ENCODE results near the gene FRMPD4. TPM values are rescaled to one million over a fixed set of nuclear protein-coding genes. Genes with fewer than 3 reads are reported as not detected.

FRMPD4 gene
- total RNA-seq, 4 donors from 2014 or later = 0.16 TPM; not detected in 3

DNA sequence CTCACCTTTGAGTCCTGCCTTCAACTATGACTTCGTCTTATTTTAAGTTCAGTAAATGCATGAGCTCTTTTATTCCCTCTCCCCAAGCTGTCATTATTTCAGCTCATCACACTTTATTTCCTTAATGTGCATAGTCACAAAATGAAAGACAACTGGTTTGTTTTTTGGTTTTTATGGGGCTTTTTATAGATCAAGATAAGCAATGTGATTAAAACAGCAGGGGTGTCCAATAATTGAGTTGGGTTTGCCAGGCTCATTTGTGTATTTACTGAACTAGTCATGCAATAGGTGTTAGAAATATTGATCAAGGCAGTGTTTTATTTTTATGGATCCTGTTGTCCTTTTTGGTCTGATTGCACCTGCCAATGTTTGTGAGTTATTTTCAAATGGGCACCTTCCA is 102.2 kb downstream of the FRMPD4 start:
- 69 to 85% methylated on average over 1 of the region's 1 CpG for WGBS, 2 donors

GRCh38 chrX:12241026-12241425 is 102.8 kb downstream of the FRMPD4 start:
- TF ChIP-seq CTCF (IDR thresholded peaks at IDR 0.05) (no peak), POLR2A (IDR thresholded peaks at IDR 0.05) (no peak)
- no peak overlapping the region for H3K4me3 ChIP-seq (ENCODE audit: low read depth, poor library complexity, severe bottlenecking)
- DNase-seq (ENCODE audit: low spot score in 2 of 2) = no peak
- WGBS, 2 donors = 79 to 87% methylated on average over 2 of the region's 2 CpGs
- intact Hi-C loops (cut with DNase I; ENCODE audit: low total_unique reads) = no loop called here

More for the DNA sequence above, 102.2 kb downstream of the FRMPD4 start:
- H3K4me3 ChIP-seq (ENCODE audit: low read depth, poor library complexity, severe bottlenecking) = no peak overlapping the region
- no peak for DNase-seq (ENCODE audit: low spot score in 2 of 2)
- TF ChIP-seq CTCF (IDR thresholded peaks at IDR 0.05) (no peak), POLR2A (IDR thresholded peaks at IDR 0.05) (no peak)
- intact Hi-C loops (cut with DNase I; ENCODE audit: low total_unique reads) = no loop called here

- intact Hi-C loops (cut with DNase I; ENCODE audit: low total_unique reads) = no loop called here
- WGBS, 2 donors = 62 to 78% methylated on average over 5 of the region's 5 CpGs
- H3K4me3 ChIP-seq (ENCODE audit: low read depth, poor library complexity, severe bottlenecking) = no peak overlapping the region
- no peak for DNase-seq (ENCODE audit: low spot score in 2 of 2)
- TF ChIP-seq CTCF (IDR thresholded peaks at IDR 0.05) (no peak), POLR2A (IDR thresholded peaks at IDR 0.05) (no peak)
Measured at GRCh38 chrX:12245650-12246645, 107.7 kb downstream of the FRMPD4 start.

DNA sequence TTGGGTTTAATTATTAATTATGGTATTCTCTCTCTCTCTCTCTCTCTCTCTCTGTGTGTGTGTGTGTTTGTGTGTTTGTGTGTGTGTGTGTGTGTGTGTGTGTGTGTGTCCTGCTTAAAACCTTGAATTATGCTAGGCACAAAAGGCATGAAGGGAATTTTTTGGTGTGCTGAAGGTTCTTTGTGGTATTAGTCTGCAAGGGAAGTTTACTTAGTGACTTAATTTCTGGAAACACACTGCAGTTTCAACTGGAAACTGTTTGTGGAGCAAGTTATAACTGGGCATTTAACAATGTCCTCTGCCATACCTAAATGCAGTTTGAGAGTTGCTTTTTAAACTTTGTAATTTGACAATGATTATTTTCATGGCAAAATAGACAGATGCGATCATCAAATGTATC is 111.7 kb downstream of the FRMPD4 start:
- 93% methylated on average over 1 of the region's 1 CpG for WGBS, 2 donors
- H3K4me3 ChIP-seq (ENCODE audit: low read depth, poor library complexity, severe bottlenecking) = no peak overlapping the region
- TF ChIP-seq CTCF (IDR thresholded peaks at IDR 0.05) = no peak
- no peak for TF ChIP-seq POLR2A (IDR thresholded peaks at IDR 0.05)
- DNase-seq (ENCODE audit: low spot score in 2 of 2) = no peak
- intact Hi-C loops (cut with DNase I; ENCODE audit: low total_unique reads) = no loop called here

DNA sequence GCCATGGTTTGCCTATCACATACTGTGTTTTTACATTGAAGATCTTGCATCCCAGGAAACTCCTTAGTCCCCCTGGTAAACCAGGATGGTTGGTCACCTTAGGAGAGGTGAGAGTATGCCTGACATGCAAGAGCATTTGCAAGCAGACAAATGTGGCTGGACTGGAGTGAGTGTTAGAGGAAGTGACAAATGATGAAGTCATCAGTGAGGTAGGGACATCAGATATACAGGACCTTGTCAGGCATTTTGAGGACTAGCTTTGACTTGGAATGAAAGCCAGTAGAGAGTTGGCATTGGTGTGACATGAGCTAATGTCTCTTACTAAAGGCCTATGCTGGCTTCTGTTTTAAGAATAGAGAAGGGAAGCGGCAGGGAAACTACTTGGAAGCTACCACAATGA is 124.9 kb downstream of the FRMPD4 start:
- no peak for DNase-seq (ENCODE audit: low spot score in 2 of 2)
- WGBS, 2 donors = 67 to 73% methylated on average over 1 of the region's 1 CpG
- intact Hi-C loops (cut with DNase I; ENCODE audit: low total_unique reads) = no loop called here
- no peak overlapping the region for H3K4me3 ChIP-seq (ENCODE audit: low read depth, poor library complexity, severe bottlenecking)
- no peak for TF ChIP-seq CTCF (IDR thresholded peaks at IDR 0.05)
- TF ChIP-seq POLR2A (IDR thresholded peaks at IDR 0.05) = no peak

All from lower leg skin (tissue), 4 donors.